Ramos (cell line): Measurements from ENCODE around the gene PRKCA.

Experiments used
- in situ Hi-C: fragments of 300-500 bp; cut with MboI; formaldehyde crosslinking; loops from one replicate; pipeline ENCODE4 v1.14.3; 2022; ENCODE audit warnings: low sequenced_read_pairs; ENCODE audit not compliant: unreplicated experiment

PRKCA gene

GRCh38 chr17:66625311-66625767, 322.9 kb downstream of the PRKCA start:
- in situ Hi-C loops, result no loop called here

- in situ Hi-C loops, result no loop called here
Observed at GRCh38 chr17:66627985-66628384, 325.6 kb downstream of the PRKCA start.

- in situ Hi-C loops, result no loop called here
Observed at GRCh38 chr17:66629762-66630161, 327.3 kb downstream of the PRKCA start.

GRCh38 chr17:66630379-66630778, 328.0 kb downstream of the PRKCA start:
- in situ Hi-C loops, result no loop called here

GRCh38 chr17:66630828-66631472, 328.5 kb downstream of the PRKCA start:
- in situ Hi-C loops, result no loop called here

GRCh38 chr17:66632731-66633130, 330.3 kb downstream of the PRKCA start:
- in situ Hi-C loops, result no loop called here

GRCh38 chr17:66633317-66633965, 331.0 kb downstream of the PRKCA start:
- in situ Hi-C loops, result no loop called here

GRCh38 chr17:66634193-66634592, 331.8 kb downstream of the PRKCA start:
- in situ Hi-C loops, result no loop called here

GRCh38 chr17:66635386-66636045, 333.1 kb downstream of the PRKCA start:
- in situ Hi-C loops, result no loop called here

- in situ Hi-C loops, result no loop called here
Observed at GRCh38 chr17:66636111-66636510, 333.7 kb downstream of the PRKCA start.

- in situ Hi-C loops, result no loop called here
Observed at GRCh38 chr17:66637491-66637890, 335.1 kb downstream of the PRKCA start.

GRCh38 chr17:66638707-66639479, 336.5 kb downstream of the PRKCA start:
- in situ Hi-C loops, result no loop called here

- in situ Hi-C loops, result no loop called here
Observed at GRCh38 chr17:66643815-66644710, 341.6 kb downstream of the PRKCA start.

GRCh38 chr17:66645259-66645658, 342.8 kb downstream of the PRKCA start:
- in situ Hi-C loops, result no loop called here

GRCh38 chr17:66647391-66647983, 345.1 kb downstream of the PRKCA start:
- in situ Hi-C loops, result no loop called here

- in situ Hi-C loops, result no loop called here
Observed at GRCh38 chr17:66649818-66650543, 347.6 kb downstream of the PRKCA start.

- in situ Hi-C loops, result no loop called here
Observed at GRCh38 chr17:66650544-66650877, 348.1 kb downstream of the PRKCA start.

GRCh38 chr17:66652840-66653507, 350.6 kb downstream of the PRKCA start:
- in situ Hi-C loops, result no loop called here
